Measurements from ENCODE around the gene ISLR. TPM values are rescaled to one million over a fixed set of nuclear protein-coding genes. Genes with fewer than 3 reads are reported as not detected.

The ISLR gene
- total and polyA plus RNA-seq, 2 donors: 6.9 to 11.0 TPM

- Histone ChIP-seq H3K27ac (ENCODE audit: low read depth in 1 of 2, low read length in 1 of 2) (no peak overlapping the region), H3K36me3 (ENCODE audit: control insufficient read depth in 2 of 2, insufficient read depth in 2 of 2, low read length in 1 of 2) (no peaks in the 10 kb centered on the region), H3K4me3 (ENCODE audit: low read length in 2 of 2) (no peak overlapping the region), H3K4me1 (ENCODE audit: control insufficient read depth in 2 of 2, insufficient read depth in 2 of 2, low read length in 2 of 2) (peaks cover 0 to 11% of the 10 kb centered on the region in 2 donors), H3K27me3 (ENCODE audit: control insufficient read depth in 2 of 2, insufficient read depth in 1 of 2, low read length in 1 of 2) (no peaks in the 10 kb centered on the region), H3K9me3 (ENCODE audit: control insufficient read depth in 2 of 2, insufficient read depth in 1 of 2, low read length in 1 of 2) (no peaks in the 10 kb centered on the region)
- no peak for DNase-seq (ENCODE audit: low read depth in 6 of 9, low spot score in 9 of 9)
- 93% methylated on average over 45 of the region's 45 CpGs for WGBS
Observed at GRCh38 chr15:74175271-74176191, 2.0 kb downstream of the ISLR start.

- Histone ChIP-seq H3K4me3 (ENCODE audit: low read length in 2 of 2) (no peak overlapping the region), H3K27me3 (ENCODE audit: control insufficient read depth in 2 of 2, insufficient read depth in 1 of 2, low read length in 1 of 2) (no peaks in the 10 kb centered on the region), H3K4me1 (ENCODE audit: control insufficient read depth in 2 of 2, insufficient read depth in 2 of 2, low read length in 2 of 2) (peaks cover 0 to 13% of the 10 kb centered on the region in 2 donors), H3K27ac (ENCODE audit: low read depth in 1 of 2, low read length in 1 of 2) (no peak overlapping the region), H3K9me3 (ENCODE audit: control insufficient read depth in 2 of 2, insufficient read depth in 1 of 2, low read length in 1 of 2) (no peaks in the 10 kb centered on the region), H3K36me3 (ENCODE audit: control insufficient read depth in 2 of 2, insufficient read depth in 2 of 2, low read length in 1 of 2) (no peaks in the 10 kb centered on the region)
- no peak for DNase-seq (ENCODE audit: low read depth in 6 of 9, low spot score in 9 of 9)
- 82% methylated on average over 10 of the region's 10 CpGs for whole genome bisulfite sequencing
Observed at GRCh38 chr15:74176262-74177214, 3.0 kb downstream of the ISLR start.

- no peaks in the 10 kb centered on the region for H3K27me3 ChIP-seq (ENCODE audit: control insufficient read depth in 2 of 2, insufficient read depth in 1 of 2, low read length in 1 of 2)
- WGBS: 95% methylated on average over 7 of the region's 7 CpGs
- H3K36me3 ChIP-seq (ENCODE audit: control insufficient read depth in 2 of 2, insufficient read depth in 2 of 2, low read length in 1 of 2): no peaks in the 10 kb centered on the region
- no peak overlapping the region for H3K27ac ChIP-seq (ENCODE audit: low read depth in 1 of 2, low read length in 1 of 2)
- H3K9me3 ChIP-seq (ENCODE audit: control insufficient read depth in 2 of 2, insufficient read depth in 1 of 2, low read length in 1 of 2): no peaks in the 10 kb centered on the region
- DNase-seq (ENCODE audit: low read depth in 6 of 9, low spot score in 9 of 9): no peak
- H3K4me3 ChIP-seq (ENCODE audit: low read length in 2 of 2): no peak overlapping the region
- H3K4me1 ChIP-seq (ENCODE audit: control insufficient read depth in 2 of 2, insufficient read depth in 2 of 2, low read length in 2 of 2): peaks cover 0 to 9% of the 10 kb centered on the region in 2 donors
Observed at GRCh38 chr15:74178326-74179100, 5.0 kb downstream of the ISLR start.

- Histone ChIP-seq H3K9me3 (ENCODE audit: control insufficient read depth in 2 of 2, insufficient read depth in 1 of 2, low read length in 1 of 2) (no peaks in the 10 kb centered on the region), H3K27ac (ENCODE audit: low read depth in 1 of 2, low read length in 1 of 2) (no peak overlapping the region), H3K4me1 (ENCODE audit: control insufficient read depth in 2 of 2, insufficient read depth in 2 of 2, low read length in 2 of 2) (peaks cover 0 to 9% of the 10 kb centered on the region in 2 donors), H3K4me3 (ENCODE audit: low read length in 2 of 2) (no peak overlapping the region), H3K36me3 (ENCODE audit: control insufficient read depth in 2 of 2, insufficient read depth in 2 of 2, low read length in 1 of 2) (no peaks in the 10 kb centered on the region), H3K27me3 (ENCODE audit: control insufficient read depth in 2 of 2, insufficient read depth in 1 of 2, low read length in 1 of 2) (no peaks in the 10 kb centered on the region)
- 86% methylated on average over 13 of the region's 13 CpGs for WGBS
- no peak for DNase-seq (ENCODE audit: low read depth in 6 of 9, low spot score in 9 of 9)
Observed at GRCh38 chr15:74179101-74179841, 5.8 kb downstream of the ISLR start.

GRCh38 chr15:74179983-74180880 lies 6.7 kb downstream of the ISLR start:
- Histone ChIP-seq H3K36me3 (ENCODE audit: control insufficient read depth in 2 of 2, insufficient read depth in 2 of 2, low read length in 1 of 2) (no peaks in the 10 kb centered on the region), H3K27ac (ENCODE audit: low read depth in 1 of 2, low read length in 1 of 2) (no peak overlapping the region), H3K27me3 (ENCODE audit: control insufficient read depth in 2 of 2, insufficient read depth in 1 of 2, low read length in 1 of 2) (no peaks in the 10 kb centered on the region), H3K4me1 (ENCODE audit: control insufficient read depth in 2 of 2, insufficient read depth in 2 of 2, low read length in 2 of 2) (peaks cover 0 to 9% of the 10 kb centered on the region in 2 donors), H3K9me3 (ENCODE audit: control insufficient read depth in 2 of 2, insufficient read depth in 1 of 2, low read length in 1 of 2) (no peaks in the 10 kb centered on the region), H3K4me3 (ENCODE audit: low read length in 2 of 2) (no peak overlapping the region)
- no peak for DNase-seq (ENCODE audit: low read depth in 6 of 9, low spot score in 9 of 9)
- 93% methylated on average over 17 of the region's 17 CpGs for WGBS

GRCh38 chr15:74180881-74181602 lies 7.5 kb downstream of the ISLR start:
- no peaks in the 10 kb centered on the region for H3K27me3 ChIP-seq (ENCODE audit: control insufficient read depth in 2 of 2, insufficient read depth in 1 of 2, low read length in 1 of 2)
- DNase-seq (ENCODE audit: low read depth in 6 of 9, low spot score in 9 of 9): no peak
- 92% methylated on average over 21 of the region's 21 CpGs for WGBS
- H3K4me3 ChIP-seq (ENCODE audit: low read length in 2 of 2): no peak overlapping the region
- no peaks in the 10 kb centered on the region for H3K9me3 ChIP-seq (ENCODE audit: control insufficient read depth in 2 of 2, insufficient read depth in 1 of 2, low read length in 1 of 2)
- peaks cover 0 to 9% of the 10 kb centered on the region in 2 donors for H3K4me1 ChIP-seq (ENCODE audit: control insufficient read depth in 2 of 2, insufficient read depth in 2 of 2, low read length in 2 of 2)
- no peaks in the 10 kb centered on the region for H3K36me3 ChIP-seq (ENCODE audit: control insufficient read depth in 2 of 2, insufficient read depth in 2 of 2, low read length in 1 of 2)
- no peak overlapping the region for H3K27ac ChIP-seq (ENCODE audit: low read depth in 1 of 2, low read length in 1 of 2)

GRCh38 chr15:74182131-74182530 lies 8.6 kb downstream of the ISLR start:
- H3K27ac ChIP-seq (ENCODE audit: low read depth in 1 of 2, low read length in 1 of 2): no peak overlapping the region
- no peak overlapping the region for H3K4me3 ChIP-seq (ENCODE audit: low read length in 2 of 2)
- WGBS: 95% methylated on average over 8 of the region's 8 CpGs
- no peaks in the 10 kb centered on the region for H3K9me3 ChIP-seq (ENCODE audit: control insufficient read depth in 2 of 2, insufficient read depth in 1 of 2, low read length in 1 of 2)
- H3K27me3 ChIP-seq (ENCODE audit: control insufficient read depth in 2 of 2, insufficient read depth in 1 of 2, low read length in 1 of 2): no peaks in the 10 kb centered on the region
- no peaks in the 10 kb centered on the region for H3K36me3 ChIP-seq (ENCODE audit: control insufficient read depth in 2 of 2, insufficient read depth in 2 of 2, low read length in 1 of 2)
- DNase-seq (ENCODE audit: low read depth in 6 of 9, low spot score in 9 of 9): no peak
- H3K4me1 ChIP-seq (ENCODE audit: control insufficient read depth in 2 of 2, insufficient read depth in 2 of 2, low read length in 2 of 2): peaks cover 0 to 6% of the 10 kb centered on the region in 2 donors

All from thymus (tissue), 11 donors.